ENCODE results near the gene RELT.

Gene RELT

GRCh38 chr11:73439002-73439843 is 63.0 kb downstream of the RELT start:
- no peak for DNase-seq

- DNase-seq: no peak
Measured at GRCh38 chr11:73445980-73446379, 69.8 kb downstream of the RELT start.

DNA sequence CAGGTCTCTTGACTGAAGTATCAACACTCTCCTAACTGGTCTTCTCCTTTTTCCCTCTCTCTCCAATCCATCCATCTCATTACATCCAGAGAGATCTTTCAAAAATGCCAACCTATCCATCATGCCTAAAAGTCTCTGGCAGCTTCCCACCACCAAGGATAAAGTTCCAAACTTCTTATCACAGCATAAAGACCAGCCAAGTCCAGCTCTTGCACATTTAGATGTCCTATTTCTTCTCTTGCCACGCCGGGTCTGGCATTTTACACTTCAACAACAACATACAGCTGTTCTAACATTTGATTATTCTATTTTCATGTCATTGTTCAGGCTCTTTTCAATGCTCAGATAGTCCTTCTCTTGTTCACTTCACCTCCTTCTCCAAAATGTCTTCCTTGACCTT is 70.6 kb downstream of the RELT start:
- DNase-seq: no peak
